ENCODE data around the gene AGBL3.

DNA sequence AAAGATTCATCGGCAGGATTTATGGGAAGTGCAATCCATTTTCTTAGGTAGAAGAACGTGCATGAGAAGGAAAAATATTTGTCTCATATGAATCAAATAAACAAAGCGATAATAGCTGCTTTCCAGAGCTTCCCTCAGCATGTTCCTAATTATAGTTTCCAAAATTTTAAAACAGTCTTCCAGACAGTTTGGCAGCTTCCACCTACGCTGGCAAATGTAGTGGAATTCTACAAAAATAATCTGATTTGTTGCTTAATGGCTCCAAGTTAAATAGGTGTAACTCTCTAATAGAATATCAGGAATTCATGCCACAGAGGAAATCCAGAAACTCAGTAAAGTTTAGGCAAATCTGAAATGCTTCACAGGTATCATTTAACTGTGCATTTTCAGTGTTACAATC lies 23.3 kb upstream of the AGBL3 start:
- TF ChIP-seq, protein P1, sequence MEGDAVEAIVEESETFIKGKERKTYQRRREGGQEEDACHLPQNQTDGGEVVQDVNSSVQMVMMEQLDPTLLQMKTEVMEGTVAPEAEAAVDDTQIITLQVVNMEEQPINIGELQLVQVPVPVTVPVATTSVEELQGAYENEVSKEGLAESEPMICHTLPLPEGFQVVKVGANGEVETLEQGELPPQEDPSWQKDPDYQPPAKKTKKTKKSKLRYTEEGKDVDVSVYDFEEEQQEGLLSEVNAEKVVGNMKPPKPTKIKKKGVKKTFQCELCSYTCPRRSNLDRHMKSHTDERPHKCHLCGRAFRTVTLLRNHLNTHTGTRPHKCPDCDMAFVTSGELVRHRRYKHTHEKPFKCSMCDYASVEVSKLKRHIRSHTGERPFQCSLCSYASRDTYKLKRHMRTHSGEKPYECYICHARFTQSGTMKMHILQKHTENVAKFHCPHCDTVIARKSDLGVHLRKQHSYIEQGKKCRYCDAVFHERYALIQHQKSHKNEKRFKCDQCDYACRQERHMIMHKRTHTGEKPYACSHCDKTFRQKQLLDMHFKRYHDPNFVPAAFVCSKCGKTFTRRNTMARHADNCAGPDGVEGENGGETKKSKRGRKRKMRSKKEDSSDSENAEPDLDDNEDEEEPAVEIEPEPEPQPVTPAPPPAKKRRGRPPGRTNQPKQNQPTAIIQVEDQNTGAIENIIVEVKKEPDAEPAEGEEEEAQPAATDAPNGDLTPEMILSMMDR (IDR thresholded peaks at IDR 0.05), result no peak
- no peak for TF ChIP-seq POLR2A (IDR thresholded peaks at IDR 0.05)

Measured in suprapubic skin (tissue), 3 donors.